ENCODE data around the gene RAB40AL. TPM values are rescaled to one million over a fixed set of nuclear protein-coding genes. Genes with fewer than 3 reads are reported as not detected.

The RAB40AL gene
- total and polyA plus RNA-seq, 10 donors, result 0.09 to 2.0 (median 1.7) TPM; not detected in 2

DNA sequence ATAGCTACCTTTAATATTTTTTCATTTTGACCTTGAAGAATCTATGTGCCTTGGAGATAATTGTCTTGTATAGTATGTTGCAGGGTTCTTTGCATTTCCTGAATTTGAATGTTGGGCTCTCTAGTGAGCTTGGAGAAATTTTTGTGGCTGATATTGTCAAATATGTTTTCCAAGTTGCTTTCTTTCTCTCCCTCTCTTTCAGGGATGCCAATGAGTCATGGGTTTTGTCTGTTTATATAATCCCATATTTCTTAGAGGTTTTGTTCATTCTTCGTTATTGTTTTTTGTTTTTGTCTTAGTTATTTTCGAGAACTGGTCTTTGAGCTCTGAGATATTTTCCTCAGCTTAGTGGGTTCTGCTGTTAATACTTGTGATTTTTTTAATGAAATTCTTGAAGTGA is 20.7 kb downstream of the RAB40AL start:
- H3K27me3 ChIP-seq (replicated peaks in 1 of 7), result peaks cover 0 to 16% (median 0%) of the 10 kb centered on the region in 7 donors
- no peak overlapping the region for H3K27ac ChIP-seq

DNA sequence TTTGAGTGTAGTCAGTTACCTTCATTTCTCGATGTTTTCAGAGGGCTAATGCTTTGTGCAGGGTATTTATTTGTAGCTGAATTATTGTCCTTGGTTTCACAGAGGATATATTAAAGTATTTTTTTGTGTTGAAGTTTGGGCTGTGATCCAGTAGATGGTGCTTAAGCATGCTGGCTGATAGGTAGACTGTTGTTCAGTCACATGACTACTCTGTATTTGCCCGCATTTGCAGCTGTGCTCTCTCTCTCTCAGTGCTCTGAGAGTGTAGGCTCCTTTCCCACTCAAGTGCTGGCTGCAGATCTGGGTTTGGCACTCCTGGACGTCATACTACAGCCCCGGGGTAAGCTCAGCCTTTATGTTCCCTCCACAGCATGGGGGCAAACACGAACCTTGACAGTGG is 21.7 kb downstream of the RAB40AL start:
- no peaks in the 10 kb centered on the region for H3K4me1 ChIP-seq
- H3K27me3 ChIP-seq (replicated peaks in 1 of 7), result peaks cover 0 to 20% (median 0%) of the 10 kb centered on the region in 7 donors
- no peaks in the 10 kb centered on the region for H3K36me3 ChIP-seq
- no peak for DNase-seq
- no peak overlapping the region for H3K27ac ChIP-seq
- intact Hi-C loops (cut with DNase I; ENCODE audit: low total_unique reads), result no loop called here
- H3K9me3 ChIP-seq, result peaks cover 0 to 6% (median 0%) of the 10 kb centered on the region in 8 donors
- 73 to 95% (median 89%) methylated on average over 4 to 5 of the region's 5 CpGs for WGBS, 5 donors
- TF ChIP-seq POLR2AphosphoS5 (IDR thresholded peaks at IDR 0.05) (no peak), POLR2A (IDR thresholded peaks at IDR 0.05) (no peak)
- TF ChIP-seq, protein P1, sequence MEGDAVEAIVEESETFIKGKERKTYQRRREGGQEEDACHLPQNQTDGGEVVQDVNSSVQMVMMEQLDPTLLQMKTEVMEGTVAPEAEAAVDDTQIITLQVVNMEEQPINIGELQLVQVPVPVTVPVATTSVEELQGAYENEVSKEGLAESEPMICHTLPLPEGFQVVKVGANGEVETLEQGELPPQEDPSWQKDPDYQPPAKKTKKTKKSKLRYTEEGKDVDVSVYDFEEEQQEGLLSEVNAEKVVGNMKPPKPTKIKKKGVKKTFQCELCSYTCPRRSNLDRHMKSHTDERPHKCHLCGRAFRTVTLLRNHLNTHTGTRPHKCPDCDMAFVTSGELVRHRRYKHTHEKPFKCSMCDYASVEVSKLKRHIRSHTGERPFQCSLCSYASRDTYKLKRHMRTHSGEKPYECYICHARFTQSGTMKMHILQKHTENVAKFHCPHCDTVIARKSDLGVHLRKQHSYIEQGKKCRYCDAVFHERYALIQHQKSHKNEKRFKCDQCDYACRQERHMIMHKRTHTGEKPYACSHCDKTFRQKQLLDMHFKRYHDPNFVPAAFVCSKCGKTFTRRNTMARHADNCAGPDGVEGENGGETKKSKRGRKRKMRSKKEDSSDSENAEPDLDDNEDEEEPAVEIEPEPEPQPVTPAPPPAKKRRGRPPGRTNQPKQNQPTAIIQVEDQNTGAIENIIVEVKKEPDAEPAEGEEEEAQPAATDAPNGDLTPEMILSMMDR (IDR thresholded peaks at IDR 0.05 in 8 of 11, conservative IDR thresholded peaks at IDR 0.05 in 3 of 11), result no peak
- H3K4me3 ChIP-seq, result no peak overlapping the region

More for the DNA sequence above, 20.7 kb downstream of the RAB40AL start:
- no peak for DNase-seq
- TF ChIP-seq, protein P1 (IDR thresholded peaks at IDR 0.05 in 8 of 11, conservative IDR thresholded peaks at IDR 0.05 in 3 of 11), result no peak
- no peak for TF ChIP-seq POLR2AphosphoS5 (IDR thresholded peaks at IDR 0.05)
- no peaks in the 10 kb centered on the region for H3K4me1 ChIP-seq
- intact Hi-C loops (cut with DNase I; ENCODE audit: low total_unique reads), result no loop called here
- WGBS, 5 donors, result 68 to 98% (median 93%) methylated on average over 2 of the region's 2 CpGs
- H3K36me3 ChIP-seq, result no peaks in the 10 kb centered on the region
- peaks cover 0 to 6% (median 0%) of the 10 kb centered on the region in 8 donors for H3K9me3 ChIP-seq
- H3K4me3 ChIP-seq, result no peak overlapping the region

DNA sequence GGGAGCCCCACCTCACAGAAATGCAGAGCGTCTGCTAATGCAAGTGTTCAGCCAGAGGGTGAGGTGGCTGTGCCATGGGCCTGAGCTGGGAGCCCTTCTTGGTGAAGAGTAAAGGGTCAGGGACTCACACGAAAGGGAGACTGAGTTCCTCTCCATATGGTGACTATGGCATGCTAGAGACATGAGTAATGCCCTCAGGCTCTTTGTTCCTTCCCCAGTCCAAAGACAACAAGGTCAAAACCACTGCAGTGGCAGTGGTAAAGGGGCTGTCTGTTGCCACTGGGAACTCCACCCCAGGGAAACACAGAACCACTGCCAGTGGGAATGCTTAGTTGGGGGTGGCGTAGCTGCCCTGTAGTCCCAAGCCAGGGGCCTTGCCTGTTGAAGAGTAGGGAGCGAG is 22.4 kb downstream of the RAB40AL start:
- Histone ChIP-seq H3K27ac (no peak overlapping the region), H3K4me1 (no peaks in the 10 kb centered on the region), H3K27me3 (replicated peaks in 1 of 7) (peaks cover 0 to 20% (median 0%) of the 10 kb centered on the region in 7 donors), H3K4me3 (no peak overlapping the region), H3K36me3 (no peaks in the 10 kb centered on the region), H3K9me3 (peaks cover 0 to 6% (median 0%) of the 10 kb centered on the region in 8 donors)
- intact Hi-C loops (cut with DNase I; ENCODE audit: low total_unique reads), result no loop called here
- no peak for DNase-seq
- WGBS, 5 donors, result 77 to 100% (median 94%) methylated on average over 2 to 4 of the region's 4 CpGs; no CpG with 5 or more reads in 1 of the 5 donors
- TF ChIP-seq, protein P1 (IDR thresholded peaks at IDR 0.05 in 8 of 11, conservative IDR thresholded peaks at IDR 0.05 in 3 of 11), result no peak
- TF ChIP-seq POLR2A (IDR thresholded peaks at IDR 0.05) (no peak), POLR2AphosphoS5 (IDR thresholded peaks at IDR 0.05) (no peak)

DNA sequence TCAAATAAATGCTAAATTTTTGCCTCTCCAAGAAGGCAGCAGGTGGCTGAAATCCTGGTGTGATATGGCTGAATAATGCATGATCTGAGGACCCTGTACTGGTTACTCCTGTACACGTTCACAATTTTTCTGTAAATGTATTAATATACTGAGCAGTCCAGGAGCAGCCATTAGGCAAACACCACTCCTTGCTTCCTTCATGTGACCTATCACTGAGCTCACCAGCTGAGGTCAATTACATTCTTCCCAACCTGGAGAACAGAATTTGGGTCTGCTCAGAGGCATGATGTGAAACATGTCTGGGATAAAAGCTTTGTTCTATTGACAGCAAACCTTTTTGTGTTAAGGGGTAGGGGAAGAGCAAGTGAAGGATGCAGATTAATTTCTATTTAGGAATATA is 26.9 kb downstream of the RAB40AL start:
- no peaks in the 10 kb centered on the region for H3K4me1 ChIP-seq
- no peak overlapping the region for H3K4me3 ChIP-seq
- no peak overlapping the region for H3K27ac ChIP-seq
- 50 to 88% (median 73%) methylated on average over 1 of the region's 1 CpG for WGBS, 5 donors
- peaks cover 0 to 10% (median 8%) of the 10 kb centered on the region in 8 donors for H3K9me3 ChIP-seq
- no peaks in the 10 kb centered on the region for H3K36me3 ChIP-seq
- H3K27me3 ChIP-seq (replicated peaks in 1 of 7), result peaks cover 0 to 18% (median 0%) of the 10 kb centered on the region in 7 donors
- intact Hi-C loops (cut with DNase I; ENCODE audit: low total_unique reads), result no loop called here
- DNase-seq, result no peak
- no peak for TF ChIP-seq POLR2A (IDR thresholded peaks at IDR 0.05)
- TF ChIP-seq, protein P1 (IDR thresholded peaks at IDR 0.05 in 8 of 11, conservative IDR thresholded peaks at IDR 0.05 in 3 of 11), result no peak
- TF ChIP-seq POLR2AphosphoS5 (IDR thresholded peaks at IDR 0.05), result no peak
